Right renal cortex interstitium (tissue), 3 donors: ENCODE measurements around the gene PRKCH. TPM values are rescaled to one million over a fixed set of nuclear protein-coding genes. Genes with fewer than 3 reads are reported as not detected.

Experiments used
- DNase-seq, 3 donors: peaks; one replicate each; pipeline ENCODE4 v3.0.0-alpha.2; 2013; ENCODE audit warnings: low read depth in 3 of 3, low spot score in 2 of 3
- polyA plus RNA-seq, 3 donors: library from polyadenylated mRNA; unstranded; fragments of 120-200 nt; gene quantifications; one replicate each; pipeline ENCODE4 v1.2.1, GENCODE V29; 2013; ENCODE audit not compliant: insufficient read length in 3 of 3

The PRKCH gene
- polyA plus RNA-seq, 3 donors = 17.5 to 20.1 (median 18.1) TPM

GRCh38 chr14:61335049-61335448 lies 13.7 kb downstream of the PRKCH start:
- DNase-seq = no peak

- no peak for DNase-seq
Measured at GRCh38 chr14:61335671-61336275, 14.4 kb downstream of the PRKCH start.

- DNase-seq = no peak
Measured at GRCh38 chr14:61337893-61338292, 16.5 kb downstream of the PRKCH start.

- no peak for DNase-seq
Measured at GRCh38 chr14:61338457-61338856, 17.1 kb downstream of the PRKCH start.

- DNase-seq = no peak
Measured at GRCh38 chr14:61341275-61342206, 20.2 kb downstream of the PRKCH start.

GRCh38 chr14:61342486-61342885 lies 21.1 kb downstream of the PRKCH start:
- DNase-seq = no peak

GRCh38 chr14:61342932-61343331 lies 21.6 kb downstream of the PRKCH start:
- no peak for DNase-seq

GRCh38 chr14:61343471-61343870 lies 22.1 kb downstream of the PRKCH start:
- DNase-seq = no peak

- DNase-seq = no peak
Measured at GRCh38 chr14:61343991-61344405, 22.6 kb downstream of the PRKCH start.

- no peak for DNase-seq
Measured at GRCh38 chr14:61344437-61345150, 23.2 kb downstream of the PRKCH start.

- DNase-seq = no peak
Measured at GRCh38 chr14:61345151-61345482, 23.7 kb downstream of the PRKCH start.

GRCh38 chr14:61346221-61346620 lies 24.8 kb downstream of the PRKCH start:
- DNase-seq = no peak

GRCh38 chr14:61346793-61347192 lies 25.4 kb downstream of the PRKCH start:
- DNase-seq = no peak

- DNase-seq = no peak
Measured at GRCh38 chr14:61347826-61348443, 26.6 kb downstream of the PRKCH start.

- no peak for DNase-seq
Measured at GRCh38 chr14:61350427-61351270, 29.3 kb downstream of the PRKCH start.

- no peak for DNase-seq
Measured at GRCh38 chr14:61351477-61351876, 30.1 kb downstream of the PRKCH start.

GRCh38 chr14:61355892-61356325 lies 34.5 kb downstream of the PRKCH start:
- no peak for DNase-seq

GRCh38 chr14:61357123-61357522 lies 35.7 kb downstream of the PRKCH start:
- no peak for DNase-seq

GRCh38 chr14:61358554-61359226 lies 37.3 kb downstream of the PRKCH start:
- DNase-seq = no peak
